Prostate gland (tissue), 2 donors: ENCODE measurements around the gene CHRND.

ENCODE experiments used
- POLR2A ChIP-seq: fragments of 450-650 bp; IDR thresholded peaks from one replicate; pipeline ENCODE4 v1.6.1; 2016; ENCODE audit warnings: antibody characterized with exemption, mild to moderate bottlenecking
- TF ChIP-seq, protein P1 (sequence below), 4 experiments: fragments of 200-600 bp in 2 of 4; fragments of 450-650 bp in 2 of 4; sonication (generic) in 2 of 4; IDR thresholded peaks; 1 replicate in 3 of 4; 2 replicates in 1 of 4; pipeline ENCODE4 v1.5.1; 2016 to 2019; ENCODE audit warnings: antibody characterized with exemption in 4 of 4, mild to moderate bottlenecking in 2 of 4, moderate library complexity in 2 of 4

DNA sequence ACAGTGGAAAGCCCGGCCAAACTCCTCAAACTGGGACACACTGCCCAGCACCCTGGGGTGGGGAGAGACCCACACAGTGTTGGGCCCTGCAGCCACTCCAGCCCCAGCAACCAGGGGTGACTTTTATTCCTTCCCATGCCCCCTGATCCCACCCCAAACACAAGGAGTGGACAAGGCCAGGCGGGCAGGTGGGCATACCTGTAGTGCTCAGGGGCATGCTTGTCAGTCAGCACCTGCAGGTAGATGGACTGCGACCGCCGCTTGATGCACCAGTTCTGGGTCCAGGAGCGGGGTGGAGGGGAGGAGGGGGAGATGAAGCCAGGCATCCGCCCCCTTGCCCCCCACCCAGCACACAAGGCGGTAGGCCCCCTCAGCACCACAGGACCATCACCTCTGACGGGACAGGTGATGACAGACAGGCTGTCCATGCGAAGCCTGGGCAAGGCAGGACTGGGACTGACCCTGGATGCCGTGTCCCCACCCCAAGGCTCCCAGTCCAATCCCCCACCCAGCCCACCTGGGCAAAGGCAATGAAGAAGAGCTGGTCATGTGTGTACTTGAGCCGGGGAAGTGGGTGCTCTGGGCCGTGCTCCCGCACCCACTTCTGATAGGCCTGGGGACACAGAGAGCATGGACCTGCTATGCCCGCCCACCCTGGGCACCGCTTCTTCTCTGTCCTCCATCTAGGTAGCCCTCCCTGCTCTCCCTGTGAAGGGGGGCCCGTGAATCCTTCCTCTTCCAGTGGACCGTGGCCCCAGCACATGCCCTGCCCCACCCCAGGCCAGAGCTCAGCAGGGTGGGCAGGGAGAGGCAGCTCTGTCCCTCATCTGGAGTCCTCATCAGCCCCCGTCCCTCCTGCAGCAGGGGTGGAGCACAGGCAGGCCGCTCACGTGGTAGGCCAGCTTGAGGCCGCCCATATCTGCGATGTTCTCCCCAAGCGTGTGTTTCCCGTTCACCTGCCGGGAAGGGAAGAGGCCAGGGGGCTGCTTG, 45.5 kb upstream of the CHRND start:
- no peak for TF ChIP-seq POLR2A
- TF ChIP-seq, protein P1, sequence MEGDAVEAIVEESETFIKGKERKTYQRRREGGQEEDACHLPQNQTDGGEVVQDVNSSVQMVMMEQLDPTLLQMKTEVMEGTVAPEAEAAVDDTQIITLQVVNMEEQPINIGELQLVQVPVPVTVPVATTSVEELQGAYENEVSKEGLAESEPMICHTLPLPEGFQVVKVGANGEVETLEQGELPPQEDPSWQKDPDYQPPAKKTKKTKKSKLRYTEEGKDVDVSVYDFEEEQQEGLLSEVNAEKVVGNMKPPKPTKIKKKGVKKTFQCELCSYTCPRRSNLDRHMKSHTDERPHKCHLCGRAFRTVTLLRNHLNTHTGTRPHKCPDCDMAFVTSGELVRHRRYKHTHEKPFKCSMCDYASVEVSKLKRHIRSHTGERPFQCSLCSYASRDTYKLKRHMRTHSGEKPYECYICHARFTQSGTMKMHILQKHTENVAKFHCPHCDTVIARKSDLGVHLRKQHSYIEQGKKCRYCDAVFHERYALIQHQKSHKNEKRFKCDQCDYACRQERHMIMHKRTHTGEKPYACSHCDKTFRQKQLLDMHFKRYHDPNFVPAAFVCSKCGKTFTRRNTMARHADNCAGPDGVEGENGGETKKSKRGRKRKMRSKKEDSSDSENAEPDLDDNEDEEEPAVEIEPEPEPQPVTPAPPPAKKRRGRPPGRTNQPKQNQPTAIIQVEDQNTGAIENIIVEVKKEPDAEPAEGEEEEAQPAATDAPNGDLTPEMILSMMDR (IDR thresholded peaks at IDR 0.05), result no peak
